GM10847 (cell line): ENCODE measurements around the gene SPHK2.

Experiments
- POLR2A ChIP-seq: IDR thresholded peaks from 2 replicates; pipeline ENCODE4 v1.6.1; 2011; ENCODE audit not compliant: insufficient read length; ENCODE audit errors: extremely low read depth

The SPHK2 gene

DNA sequence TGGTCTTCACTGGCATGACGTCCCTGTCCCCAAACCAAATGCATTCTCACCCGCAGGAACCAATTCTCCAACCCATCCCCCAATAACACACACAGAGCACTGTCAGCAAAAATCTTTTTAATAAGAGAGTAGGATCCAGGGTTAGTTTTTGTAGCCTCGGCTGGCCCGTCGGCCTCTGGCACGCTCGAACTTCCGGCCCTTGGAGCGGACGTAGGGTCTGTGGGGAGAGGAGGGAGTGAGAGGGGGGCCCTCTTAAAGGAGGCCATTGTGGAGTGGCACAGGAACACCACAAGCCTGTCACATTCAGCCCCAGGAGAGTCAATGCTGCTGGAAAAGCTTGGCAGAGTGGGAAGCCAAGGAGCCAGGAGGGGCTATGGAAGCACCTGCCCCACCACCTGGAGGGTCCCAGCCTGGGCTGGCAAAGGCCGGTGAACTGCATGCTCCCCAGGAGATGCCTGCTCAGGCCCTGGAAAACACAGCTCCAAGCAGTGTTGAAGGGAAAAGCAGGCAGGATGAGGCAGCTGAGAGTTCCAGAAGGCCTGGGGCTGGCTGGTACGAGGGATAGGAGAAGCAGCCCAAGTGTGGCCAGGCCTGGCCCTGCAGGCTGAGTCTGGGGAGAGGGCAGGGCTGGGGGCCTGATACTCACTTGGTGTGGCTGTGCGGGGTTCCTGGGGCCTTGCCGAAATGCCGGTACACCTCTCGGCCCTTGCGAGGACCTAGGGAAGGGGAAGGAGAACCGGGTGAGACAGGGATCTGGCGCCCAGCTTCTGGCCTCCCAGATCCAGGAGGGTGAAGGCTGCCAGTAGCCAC is 3.9 kb upstream of the SPHK2 start:
- TF ChIP-seq POLR2A, result no peak

DNA sequence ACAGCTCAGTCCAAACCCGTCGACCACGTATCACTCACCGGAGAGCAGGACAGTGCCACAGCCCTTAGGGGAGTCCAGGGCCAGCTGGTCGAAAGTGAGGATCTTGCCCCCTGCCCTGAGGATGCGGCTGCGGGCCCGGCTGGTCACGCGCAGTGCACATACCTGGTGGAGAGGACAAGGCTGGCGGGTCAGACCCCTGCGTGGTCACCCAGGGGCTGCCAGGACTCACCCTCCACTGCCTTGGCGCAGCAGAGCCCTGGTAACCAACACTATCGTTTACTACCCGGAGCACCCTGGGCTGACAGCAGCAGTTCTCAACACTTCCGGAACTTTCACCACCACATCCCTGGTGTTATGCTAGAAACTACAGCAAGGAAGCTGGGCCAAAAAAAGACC is 3.3 kb upstream of the SPHK2 start:
- TF ChIP-seq POLR2A, result no peak

DNA sequence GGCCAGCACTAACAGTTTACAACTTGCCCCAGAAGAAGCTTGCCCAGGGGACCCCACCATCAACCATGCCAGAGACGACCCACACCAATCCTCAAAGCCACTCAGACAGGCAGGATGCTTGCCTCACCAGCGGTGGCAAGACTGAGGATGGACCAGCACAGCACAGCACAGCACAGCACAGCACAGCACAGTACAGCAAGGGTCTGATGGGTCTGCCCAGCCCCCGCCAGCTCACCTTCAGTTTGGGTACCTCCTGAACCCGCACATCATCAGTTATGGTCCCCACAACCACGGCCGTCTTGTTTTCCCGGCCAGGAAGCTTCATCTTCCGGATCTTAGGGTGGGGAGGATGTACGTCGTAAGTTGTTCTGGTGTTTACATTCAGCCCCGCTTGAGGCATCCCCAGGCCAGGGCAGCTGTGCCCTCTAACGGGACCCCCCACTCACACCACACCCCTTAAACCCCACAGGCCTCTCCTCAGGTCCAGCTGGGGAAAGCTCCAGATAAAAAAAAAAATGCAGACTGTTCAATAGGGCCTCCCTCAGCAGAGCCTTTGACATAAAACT is 2.7 kb upstream of the SPHK2 start:
- no peak for TF ChIP-seq POLR2A

DNA sequence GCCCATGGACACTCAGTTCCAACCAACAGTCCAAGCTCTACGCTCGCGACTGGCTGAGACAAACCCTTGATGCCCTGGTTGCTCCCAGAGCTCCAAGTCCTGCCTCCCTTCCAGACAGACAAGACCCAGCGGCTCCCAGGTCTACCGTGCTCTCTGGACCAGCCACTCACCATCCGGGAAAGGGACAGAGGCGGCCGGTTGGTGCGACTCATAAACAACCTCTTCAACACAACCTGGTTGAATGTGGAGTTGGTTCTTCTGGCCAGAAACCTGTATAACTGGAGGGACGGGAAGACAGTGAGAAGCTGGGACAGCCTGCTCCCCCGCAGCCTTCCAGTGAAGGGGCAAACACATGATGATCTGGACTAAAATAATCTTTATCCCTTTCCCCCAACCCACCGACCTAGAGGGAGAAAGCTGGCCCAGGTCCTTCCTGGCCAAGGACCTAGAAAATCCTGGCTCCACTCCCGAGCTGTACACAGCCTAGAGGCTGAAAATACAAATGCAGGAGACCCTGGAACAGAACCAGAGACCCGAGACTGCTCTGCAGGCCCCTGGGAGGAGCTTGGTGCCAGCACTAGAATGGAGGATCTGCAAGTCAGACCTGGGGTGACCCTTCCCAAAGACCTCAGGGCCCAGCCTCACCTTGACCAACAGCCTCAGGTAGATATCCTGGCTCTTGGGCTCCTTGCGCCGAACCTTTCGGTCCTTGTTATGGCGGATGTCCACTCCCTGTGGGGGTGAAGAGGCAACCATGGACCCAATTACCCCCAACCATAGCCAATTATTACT is 2.0 kb upstream of the SPHK2 start:
- no peak for TF ChIP-seq POLR2A

DNA sequence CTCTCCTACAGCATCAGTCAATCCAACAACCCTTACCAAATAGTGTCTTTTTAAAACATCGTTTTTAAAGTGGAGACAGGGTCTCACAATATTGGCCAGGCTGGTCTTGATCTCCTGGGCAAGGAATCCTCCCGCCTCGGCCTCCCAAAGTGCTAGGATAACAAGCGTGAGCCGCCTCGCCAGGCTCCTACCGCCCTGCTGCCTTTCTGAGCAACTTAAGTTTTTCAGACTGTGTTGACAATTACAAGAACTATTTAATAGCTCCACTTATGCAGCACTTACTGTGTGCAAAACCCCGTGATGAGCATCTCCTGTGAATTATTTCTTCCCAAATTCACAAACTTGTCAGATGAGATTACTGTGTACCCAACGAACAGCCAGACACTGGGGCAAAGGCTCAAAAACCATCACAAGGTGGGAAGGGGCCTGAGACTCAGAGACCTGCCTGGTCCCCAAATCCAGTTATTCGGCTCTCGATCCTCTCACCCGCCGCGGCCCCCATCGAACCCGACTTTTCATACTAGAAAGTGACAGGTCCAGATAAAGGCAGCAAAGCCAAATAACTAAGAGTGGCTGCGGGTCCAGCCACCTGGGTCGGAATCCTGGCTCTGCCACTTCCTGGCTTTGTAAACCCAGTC is 909 bp upstream of the SPHK2 start:
- no peak for TF ChIP-seq POLR2A

DNA sequence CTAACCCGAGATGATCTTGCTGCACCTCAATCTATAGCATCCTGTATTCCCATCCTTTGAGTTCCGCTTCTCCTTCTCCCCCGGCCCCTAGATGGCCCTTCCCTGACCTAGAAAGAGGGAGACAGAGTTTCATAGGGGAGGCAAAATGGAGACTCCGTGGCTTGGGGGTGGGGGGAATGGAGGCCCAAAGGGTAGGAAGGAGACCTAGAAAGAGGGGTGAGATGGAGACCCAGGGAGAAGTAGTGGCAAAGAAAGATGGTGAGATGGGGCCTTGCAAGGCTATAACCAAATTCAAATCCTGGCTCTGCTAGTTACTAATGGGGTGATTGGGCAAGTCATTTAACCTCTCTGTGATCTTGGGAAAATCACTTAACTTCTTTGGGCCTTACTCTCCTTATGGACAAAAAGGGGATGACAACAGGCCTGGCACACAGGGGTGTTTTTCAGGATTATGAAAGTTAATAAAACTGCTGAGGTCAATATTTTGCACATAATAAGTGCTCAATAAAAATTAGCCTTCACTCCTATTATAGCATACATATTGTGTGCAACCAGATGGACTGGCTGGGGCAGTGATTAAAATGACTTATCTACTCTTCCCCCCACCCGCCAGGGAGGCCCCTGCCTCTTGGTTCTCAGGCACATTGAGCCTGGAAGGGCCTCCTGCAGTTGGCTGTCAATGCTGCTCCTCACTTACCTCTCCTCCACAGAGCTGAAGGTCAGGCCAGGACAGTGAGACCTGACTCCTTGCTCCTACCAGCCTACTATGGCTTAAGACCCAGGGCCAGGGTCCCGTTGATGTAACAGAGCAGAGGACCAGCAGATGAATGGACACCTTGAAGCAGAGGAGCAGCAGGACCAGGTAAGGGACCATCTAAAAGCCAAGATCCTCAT is 633 bp downstream of the SPHK2 start:
- TF ChIP-seq POLR2A, result no peak

DNA sequence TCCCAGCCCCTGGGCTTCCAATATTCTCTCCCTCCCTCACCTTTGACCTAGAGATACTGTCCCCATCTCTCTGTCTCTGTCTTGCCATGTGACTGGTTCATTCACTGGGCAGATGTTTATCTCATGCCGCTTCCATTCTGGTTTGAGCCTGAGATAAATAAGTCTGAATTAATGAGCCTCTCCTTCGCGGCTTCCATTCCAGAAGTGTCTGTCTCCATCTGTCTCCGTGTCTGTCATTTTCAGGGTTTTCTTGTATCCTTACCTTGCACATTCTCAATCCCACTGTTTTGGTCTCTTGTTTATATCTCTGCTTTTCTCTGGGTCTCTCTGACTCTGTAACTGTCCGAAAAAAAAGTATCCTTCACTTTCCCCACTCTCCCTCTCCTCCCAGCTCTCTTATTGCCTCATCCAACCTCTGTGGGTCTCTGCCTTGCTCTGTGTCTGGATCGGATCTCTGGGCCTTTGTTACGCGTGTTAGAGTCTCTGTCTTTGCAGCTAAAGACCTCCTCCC is 4.3 kb downstream of the SPHK2 start:
- no peak for TF ChIP-seq POLR2A

DNA sequence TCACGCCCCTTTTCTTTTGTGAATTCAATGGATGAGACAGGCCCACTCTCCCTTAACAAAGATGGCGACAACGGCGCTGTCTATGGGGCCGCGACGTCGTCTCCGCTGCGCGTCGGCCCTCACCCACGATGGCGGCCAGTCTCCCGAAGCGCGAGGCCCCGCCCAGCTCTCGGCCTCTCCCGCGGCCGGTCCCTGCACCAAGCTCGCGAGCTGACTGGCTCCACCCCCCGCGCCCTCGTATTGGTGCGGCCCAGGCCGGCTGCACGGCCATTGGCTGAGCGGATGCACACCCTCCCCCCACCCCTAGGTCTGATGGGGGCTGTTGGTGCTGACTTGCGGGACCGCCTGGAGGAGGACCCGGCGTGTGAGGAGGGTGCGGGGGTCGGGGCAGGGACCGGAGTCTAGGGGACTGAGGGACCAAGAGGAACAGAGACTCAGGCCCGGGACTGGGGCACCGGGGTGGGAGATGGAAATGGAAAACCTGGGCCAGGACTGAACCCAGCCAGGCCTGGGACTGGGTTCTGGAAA is 4.8 kb downstream of the SPHK2 start:
- TF ChIP-seq POLR2A, result no peak

DNA sequence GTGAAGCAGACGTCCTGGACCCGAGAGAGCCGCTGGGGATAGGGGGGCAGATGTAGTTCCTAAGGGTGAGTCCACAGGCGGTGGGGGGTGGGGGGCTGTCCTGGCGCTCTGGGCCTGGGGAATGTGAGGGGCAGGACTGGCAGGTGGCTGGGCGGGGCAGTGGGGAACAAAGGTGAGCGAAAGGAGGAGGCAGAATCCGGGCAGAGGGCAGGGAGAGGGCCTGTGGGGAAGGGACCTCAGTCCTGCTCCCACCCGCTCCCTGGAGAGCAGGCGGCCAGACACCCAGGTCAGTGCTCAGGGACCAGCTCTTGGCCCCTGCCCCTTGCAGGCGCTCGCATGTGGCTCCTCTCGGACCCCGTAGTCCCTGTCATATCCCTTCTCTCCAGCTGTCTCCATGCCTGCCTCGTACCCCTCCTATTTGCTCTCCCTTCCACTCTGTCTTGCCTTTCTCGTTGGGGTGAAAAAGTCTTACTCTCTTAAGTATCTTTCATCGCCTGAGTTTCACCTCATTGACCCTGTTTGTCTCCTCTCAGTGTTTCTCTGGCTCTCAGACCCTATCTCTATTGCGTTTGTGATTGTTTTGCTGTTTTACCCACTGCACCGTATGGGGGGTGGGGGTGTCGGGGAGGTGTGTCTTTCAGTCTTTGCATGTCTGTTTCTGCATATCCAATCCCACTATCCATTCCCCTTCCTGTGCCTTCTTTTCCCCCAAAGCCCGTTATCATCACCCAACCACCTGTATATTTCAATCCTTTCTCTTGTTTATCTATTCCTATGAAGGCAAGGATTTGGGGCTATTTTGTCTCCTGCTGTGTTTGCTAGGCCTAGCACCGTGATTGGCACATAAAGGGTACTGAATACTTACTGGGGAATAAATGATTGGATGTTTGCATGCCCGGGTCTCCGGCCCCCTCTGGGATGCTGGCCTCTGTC is 5.8 kb downstream of the SPHK2 start:
- no peak for TF ChIP-seq POLR2A

DNA sequence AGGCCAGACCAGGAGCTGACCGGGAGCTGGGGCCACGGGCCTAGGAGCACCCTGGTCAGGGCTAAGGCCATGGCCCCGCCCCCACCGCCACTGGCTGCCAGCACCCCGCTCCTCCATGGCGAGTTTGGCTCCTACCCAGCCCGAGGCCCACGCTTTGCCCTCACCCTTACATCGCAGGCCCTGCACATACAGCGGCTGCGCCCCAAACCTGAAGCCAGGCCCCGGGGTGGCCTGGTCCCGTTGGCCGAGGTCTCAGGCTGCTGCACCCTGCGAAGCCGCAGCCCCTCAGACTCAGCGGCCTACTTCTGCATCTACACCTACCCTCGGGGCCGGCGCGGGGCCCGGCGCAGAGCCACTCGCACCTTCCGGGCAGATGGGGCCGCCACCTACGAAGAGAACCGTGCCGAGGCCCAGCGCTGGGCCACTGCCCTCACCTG is 6.6 kb downstream of the SPHK2 start:
- TF ChIP-seq POLR2A, result no peak

DNA sequence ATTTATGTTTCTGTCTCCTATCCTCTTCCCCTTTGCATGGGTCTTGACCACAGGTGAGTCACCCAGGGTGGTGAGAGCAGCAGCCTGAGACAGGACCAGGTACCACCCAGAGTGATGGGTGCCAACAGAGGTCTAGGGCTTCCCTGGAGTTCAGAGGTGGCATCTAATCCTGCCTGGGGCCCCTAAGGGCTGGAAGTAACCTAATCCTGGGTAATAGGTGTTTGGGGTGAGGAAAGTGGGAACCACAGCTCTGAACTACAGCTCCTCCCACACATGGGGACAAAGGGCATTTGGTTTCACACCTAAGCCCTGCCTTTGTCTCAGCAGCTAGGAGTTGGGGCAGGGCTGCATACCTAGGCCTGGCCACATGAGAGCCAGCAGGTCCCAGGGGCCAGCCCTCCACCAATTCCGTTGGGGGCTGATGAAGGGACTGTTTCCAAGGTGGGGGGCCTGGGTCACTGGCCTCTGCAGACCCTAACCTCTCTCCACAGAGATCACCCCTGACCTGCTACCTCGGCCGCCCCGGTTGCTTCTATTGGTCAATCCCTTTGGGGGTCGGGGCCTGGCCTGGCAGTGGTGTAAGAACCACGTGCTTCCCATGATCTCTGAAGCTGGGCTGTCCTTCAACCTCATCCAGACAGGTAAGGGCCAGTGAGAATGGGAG is 8.0 kb downstream of the SPHK2 start:
- TF ChIP-seq POLR2A, result no peak

DNA sequence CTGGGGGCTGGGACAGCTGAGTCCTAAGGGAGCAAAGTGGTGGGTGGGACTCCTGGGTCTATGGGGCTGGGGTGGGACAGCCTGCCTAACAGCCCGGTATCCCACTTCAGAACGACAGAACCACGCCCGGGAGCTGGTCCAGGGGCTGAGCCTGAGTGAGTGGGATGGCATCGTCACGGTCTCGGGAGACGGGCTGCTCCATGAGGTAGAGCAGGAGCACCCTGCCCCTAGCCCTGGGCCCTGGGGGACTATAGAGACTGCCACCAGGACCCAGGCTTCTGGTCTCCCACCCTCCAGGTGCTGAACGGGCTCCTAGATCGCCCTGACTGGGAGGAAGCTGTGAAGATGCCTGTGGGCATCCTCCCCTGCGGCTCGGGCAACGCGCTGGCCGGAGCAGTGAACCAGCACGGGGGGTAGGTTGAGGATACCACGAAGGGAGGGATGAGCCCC is 8.6 kb downstream of the SPHK2 start:
- TF ChIP-seq POLR2A, result no peak
